Measurements from ENCODE around the gene ZNF195.

ZNF195 gene

GRCh38 chr11:3368199-3368598 is 10.7 kb downstream of the ZNF195 start:
- no peak overlapping the region for H3K4me3 ChIP-seq (ENCODE audit: low read depth, low read length)
- DNase-seq (ENCODE audit: low read depth): no peak
- no peak for TF ChIP-seq CTCF (conservative IDR thresholded peaks at IDR 0.05; ENCODE audit: low read depth, low read length)

- DNase-seq (ENCODE audit: low read depth): no peak
- no peak overlapping the region for H3K4me3 ChIP-seq (ENCODE audit: low read depth, low read length)
- no peak for TF ChIP-seq CTCF (conservative IDR thresholded peaks at IDR 0.05; ENCODE audit: low read depth, low read length)
Measured at GRCh38 chr11:3367221-3367620, 11.7 kb downstream of the ZNF195 start.

- H3K4me3 ChIP-seq (ENCODE audit: low read depth, low read length): no peak overlapping the region
- no peak for DNase-seq (ENCODE audit: low read depth)
- no peak for TF ChIP-seq CTCF (conservative IDR thresholded peaks at IDR 0.05; ENCODE audit: low read depth, low read length)
Measured at GRCh38 chr11:3359092-3359824, 19.7 kb downstream of the ZNF195 start.

- no peak overlapping the region for H3K4me3 ChIP-seq (ENCODE audit: low read depth, low read length)
- no peak for DNase-seq (ENCODE audit: low read depth)
- TF ChIP-seq CTCF (conservative IDR thresholded peaks at IDR 0.05; ENCODE audit: low read depth, low read length): no peak
Measured at GRCh38 chr11:3357994-3358676, 20.8 kb downstream of the ZNF195 start.

- no peak overlapping the region for H3K4me3 ChIP-seq (ENCODE audit: low read depth, low read length)
- TF ChIP-seq CTCF (conservative IDR thresholded peaks at IDR 0.05; ENCODE audit: low read depth, low read length): no peak
- no peak for DNase-seq (ENCODE audit: low read depth)
Measured at GRCh38 chr11:3357302-3357701, 21.6 kb downstream of the ZNF195 start.

GRCh38 chr11:3356858-3357257 is 22.1 kb downstream of the ZNF195 start:
- H3K4me3 ChIP-seq (ENCODE audit: low read depth, low read length): no peak overlapping the region
- DNase-seq (ENCODE audit: low read depth): no peak
- TF ChIP-seq CTCF (conservative IDR thresholded peaks at IDR 0.05; ENCODE audit: low read depth, low read length): no peak

GRCh38 chr11:3353066-3353465 is 25.9 kb downstream of the ZNF195 start:
- no peak for DNase-seq (ENCODE audit: low read depth)
- H3K4me3 ChIP-seq (ENCODE audit: low read depth, low read length): no peak overlapping the region
- TF ChIP-seq CTCF (conservative IDR thresholded peaks at IDR 0.05; ENCODE audit: low read depth, low read length): no peak
